HepG2 (cell line): Measurements from ENCODE around the gene TK2.

ENCODE experiments used
- CTCF ChIP-seq: sonication (generic); formaldehyde crosslinking; IDR thresholded peaks from 2 replicates; pipeline ENCODE4 v1.5.0; 2020; ENCODE audit warnings: mild to moderate bottlenecking, missing genetic modification reagents, moderate library complexity
- DBP ChIP-seq: sonication (generic); formaldehyde crosslinking; IDR thresholded peaks from 2 replicates; pipeline ENCODE4 v1.4.0; 2020; ENCODE audit warnings: missing genetic modification reagents; ENCODE audit errors: not compliant biosample characterization
- JUN ChIP-seq: sonication (generic); formaldehyde crosslinking; IDR thresholded peaks from 2 replicates; pipeline ENCODE4 v1.4.0; 2020; ENCODE audit warnings: mild to moderate bottlenecking, missing genetic modification reagents
- NPAS2 ChIP-seq: sonication (generic); formaldehyde crosslinking; IDR thresholded peaks from 2 replicates; pipeline ENCODE4 v1.8.0; 2022; ENCODE audit warnings: mild to moderate bottlenecking, missing genetic modification reagents, borderline replicate concordance
- NR2F6 ChIP-seq, 2 experiments: IDR thresholded peaks; 2 replicates each; pipeline ENCODE4 v1.6.1; 2016; ENCODE audit warnings: antibody characterized with exemption in 1 of 2, mild to moderate bottlenecking in 1 of 2
- REST ChIP-seq, 2 experiments: IDR thresholded peaks; 2 replicates each; pipeline ENCODE4 v1.6.1; 2011 to 2012; ENCODE audit warnings: low read length in 2 of 2, borderline replicate concordance in 1 of 2, low read depth in 1 of 2, mild to moderate bottlenecking in 1 of 2, moderate library complexity in 1 of 2
- TARDBP ChIP-seq: sonication (generic); formaldehyde crosslinking; IDR thresholded peaks from 2 replicates; pipeline ENCODE4 v1.8.0; 2022; ENCODE audit warnings: mild to moderate bottlenecking, missing genetic modification reagents

- no peak for TF ChIP-seq NPAS2 (CRISPR knock-in tag)
- TF ChIP-seq JUN: no peak
- TF ChIP-seq REST (IDR thresholded peaks at IDR 0.05; ENCODE audit: borderline replicate concordance in 1 of 2, low read depth in 1 of 2, low read length in 2 of 2): no peak
- TF ChIP-seq DBP (CRISPR knock-in tag): no peak
- TF ChIP-seq CTCF (CRISPR knock-in tag): no peak
- no peak for TF ChIP-seq NR2F6 (IDR thresholded peaks at IDR 0.05)
- TF ChIP-seq NR2F6 (CRISPR knock-in tag; IDR thresholded peaks at IDR 0.05): no peak
- no peak for TF ChIP-seq TARDBP (CRISPR knock-in tag)
Observed at GRCh38 chr16:66520406-66521170, 29.3 kb downstream of the TK2 start.
